Neuronal stem cell (in vitro differentiated cells): ENCODE results near the gene TMTC2.

Experiments used
- DNase-seq: peaks from one replicate; pipeline ENCODE4 v3.0.0-alpha.2; 2013; ENCODE audit warnings: low spot score
- H2AFZ ChIP-seq: one replicate; pipeline ENCODE4 v1.6.1; 2013; ENCODE audit warnings: mild to moderate bottlenecking, low read length, inconsistent platforms
- H2AK5ac ChIP-seq: 2 replicates; pipeline ENCODE4 v1.6.1; 2013; ENCODE audit warnings: low read depth, mild to moderate bottlenecking, inconsistent platforms, low read length, moderate library complexity, mixed read lengths
- H2BK120ac ChIP-seq: 2 replicates; pipeline ENCODE4 v1.6.1; 2013; ENCODE audit warnings: low read depth, mild to moderate bottlenecking, inconsistent platforms, low read length, moderate library complexity, mixed read lengths
- H2BK12ac ChIP-seq: one replicate; pipeline ENCODE4 v1.6.1; 2013; ENCODE audit warnings: low read length, inconsistent platforms
- H2BK15ac ChIP-seq: 2 replicates; pipeline ENCODE4 v1.6.1; 2013; ENCODE audit warnings: mild to moderate bottlenecking, low read length, inconsistent platforms, mixed read lengths
- H2BK5ac ChIP-seq: one replicate; pipeline ENCODE4 v1.6.1; 2013; ENCODE audit warnings: inconsistent platforms, mild to moderate bottlenecking, low read length, moderate library complexity
- H3K14ac ChIP-seq: one replicate; pipeline ENCODE4 v1.6.1; 2013; ENCODE audit warnings: low read length, inconsistent platforms
- H3K18ac ChIP-seq: 2 replicates; pipeline ENCODE4 v1.6.1; 2013; ENCODE audit warnings: low read length, inconsistent platforms
- H3K23ac ChIP-seq: 2 replicates; pipeline ENCODE4 v1.6.1; 2013; ENCODE audit warnings: low read depth, mild to moderate bottlenecking, mixed read lengths, low read length, inconsistent platforms; ENCODE audit not compliant: poor library complexity
- H3K27ac ChIP-seq: replicated peaks from 3 replicates; pipeline ENCODE4 v1.5.1; 2013; ENCODE audit warnings: low read length, inconsistent platforms
- H3K27me3 ChIP-seq, 3 experiments: 2 replicates each; pipeline ENCODE4 v1.6.1; 2013; ENCODE audit warnings: low read length in 3 of 3, mild to moderate bottlenecking in 2 of 3, inconsistent platforms in 1 of 3, low read depth in 1 of 3, mixed read lengths in 1 of 3, moderate library complexity in 1 of 3; ENCODE audit not compliant: control insufficient read depth in 3 of 3, insufficient read depth in 3 of 3
- H3K36me3 ChIP-seq, 2 donors: replicated peaks in 1 of 2; 2 replicates each; pipeline ENCODE4 v1.6.1; 2013; ENCODE audit warnings: low read length in 2 of 2; ENCODE audit not compliant: control insufficient read depth in 2 of 2, insufficient read depth in 2 of 2
- H3K4ac ChIP-seq: 2 replicates; pipeline ENCODE4 v1.6.1; 2013; ENCODE audit warnings: inconsistent platforms, mild to moderate bottlenecking, low read length, moderate library complexity
- H3K4me1 ChIP-seq, 2 donors: 1 replicate in 1 of 2; 2 replicates in 1 of 2; pipeline ENCODE4 v1.6.1; 2013; ENCODE audit warnings: low read length in 2 of 2, low read depth in 1 of 2; ENCODE audit not compliant: control insufficient read depth in 2 of 2, insufficient read depth in 1 of 2
- H3K4me2 ChIP-seq: one replicate; pipeline ENCODE4 v1.6.1; 2013; ENCODE audit warnings: mild to moderate bottlenecking, low read length, inconsistent platforms; ENCODE audit not compliant: insufficient read depth, poor library complexity, severe bottlenecking
- H3K4me3 ChIP-seq, 2 donors: 2 replicates each; pipeline ENCODE4 v1.5.1; 2013; ENCODE audit warnings: low read length in 2 of 2, mild to moderate bottlenecking in 2 of 2, inconsistent platforms in 1 of 2, moderate library complexity in 1 of 2
- H3K79me1 ChIP-seq: one replicate; pipeline ENCODE4 v1.6.1; 2013; ENCODE audit warnings: low read depth, mild to moderate bottlenecking, inconsistent platforms, low read length, moderate library complexity
- H3K9ac ChIP-seq: one replicate; pipeline ENCODE4 v1.6.1; 2013; ENCODE audit warnings: mild to moderate bottlenecking, low read depth, low read length, inconsistent platforms; ENCODE audit not compliant: poor library complexity
- H3K9me3 ChIP-seq, 2 donors: replicated peaks in 1 of 2; 2 replicates each; pipeline versions ENCODE3 to v1.6.1; 2013; ENCODE audit warnings: low read length in 2 of 2, mild to moderate bottlenecking in 2 of 2, inconsistent platforms in 1 of 2, low read depth in 1 of 2, mixed read lengths in 1 of 2, moderate library complexity in 1 of 2; ENCODE audit not compliant: control insufficient read depth in 2 of 2, insufficient read depth in 1 of 2
- H4K8ac ChIP-seq: one replicate; pipeline ENCODE4 v1.6.1; 2013; ENCODE audit warnings: low read depth, mild to moderate bottlenecking, inconsistent platforms, low read length, moderate library complexity
- H4K91ac ChIP-seq: one replicate; pipeline ENCODE4 v1.6.1; 2013; ENCODE audit warnings: low read length, low read depth, mild to moderate bottlenecking, inconsistent platforms; ENCODE audit not compliant: poor library complexity
- WGBS, 2 donors: extraction: QIAGEN DNeasy Blood & Tissue Kit; methylation state at CpG; one replicate each; pipeline ENCODE4 v1.1.7; 2013; ENCODE audit warnings: missing lambda C conversion rate in 2 of 2, mixed read lengths in 1 of 2; ENCODE audit not compliant: insufficient read length in 2 of 2, insufficient replicate concordance in 1 of 2; ENCODE audit errors: extremely low coverage in 2 of 2; 5-methylcytosine and 5-hydroxymethylcytosine counted together

The TMTC2 gene

GRCh38 chr12:83122623-83122934, 435.9 kb downstream of the TMTC2 start:
- H2BK5ac ChIP-seq = no peak overlapping the region
- no peak overlapping the region for H3K23ac ChIP-seq
- no peak overlapping the region for H3K4me3 ChIP-seq
- no peak overlapping the region for H3K4ac ChIP-seq
- H2BK120ac ChIP-seq = no peak overlapping the region
- no peak for DNase-seq
- H3K9me3 ChIP-seq = peaks cover 0 to 21% of the 10 kb centered on the region in 2 donors
- no peak overlapping the region for H3K9ac ChIP-seq
- no peak overlapping the region for H4K91ac ChIP-seq
- WGBS, 2 donors = no CpG with 5 or more reads among the region's 3 CpGs
- H3K4me2 ChIP-seq = no peak overlapping the region
- no peak overlapping the region for H3K27ac ChIP-seq
- H3K14ac ChIP-seq = no peak overlapping the region
- no peak overlapping the region for H3K18ac ChIP-seq
- peaks cover 5% of the 10 kb centered on the region for H3K79me1 ChIP-seq
- no peak overlapping the region for H2AK5ac ChIP-seq
- H2BK15ac ChIP-seq = no peak overlapping the region
- no peak overlapping the region for H2AFZ ChIP-seq
- H3K27me3 ChIP-seq = no peaks in the 10 kb centered on the region
- no peaks in the 10 kb centered on the region for H3K36me3 ChIP-seq
- no peak overlapping the region for H2BK12ac ChIP-seq
- peaks cover 0 to 7% of the 10 kb centered on the region in 2 donors for H3K4me1 ChIP-seq
- H4K8ac ChIP-seq = no peak overlapping the region

GRCh38 chr12:83123039-83123438, 436.3 kb downstream of the TMTC2 start:
- H3K27ac ChIP-seq = no peak overlapping the region
- H4K8ac ChIP-seq = no peak overlapping the region
- H2BK5ac ChIP-seq = no peak overlapping the region
- H2BK15ac ChIP-seq = no peak overlapping the region
- H3K36me3 ChIP-seq = no peaks in the 10 kb centered on the region
- H3K23ac ChIP-seq = no peak overlapping the region
- H2AFZ ChIP-seq = no peak overlapping the region
- H3K4me3 ChIP-seq = no peak overlapping the region
- H3K9me3 ChIP-seq = peaks cover 0 to 19% of the 10 kb centered on the region in 2 donors
- H3K27me3 ChIP-seq = no peaks in the 10 kb centered on the region
- H3K79me1 ChIP-seq = peaks cover 5% of the 10 kb centered on the region
- no peak overlapping the region for H2BK120ac ChIP-seq
- H3K14ac ChIP-seq = no peak overlapping the region
- no CpG with 5 or more reads among the region's 2 CpGs for WGBS, 2 donors
- H4K91ac ChIP-seq = no peak overlapping the region
- DNase-seq = no peak
- H2BK12ac ChIP-seq = no peak overlapping the region
- H3K4me1 ChIP-seq = peaks cover 0 to 8% of the 10 kb centered on the region in 2 donors
- no peak overlapping the region for H3K4me2 ChIP-seq
- H3K18ac ChIP-seq = no peak overlapping the region
- no peak overlapping the region for H3K4ac ChIP-seq
- no peak overlapping the region for H3K9ac ChIP-seq
- H2AK5ac ChIP-seq = no peak overlapping the region

GRCh38 chr12:83128540-83128939, 441.8 kb downstream of the TMTC2 start:
- Histone ChIP-seq H3K14ac (no peak overlapping the region), H3K4me2 (no peak overlapping the region), H4K8ac (no peak overlapping the region), H2BK15ac (no peak overlapping the region), H3K18ac (no peak overlapping the region), H3K4ac (no peak overlapping the region), H2BK12ac (no peak overlapping the region), H4K91ac (no peak overlapping the region), H3K4me1 (peaks cover 9 to 24% of the 10 kb centered on the region in 2 donors), H2AK5ac (no peak overlapping the region), H3K9me3 (peaks cover 0 to 6% of the 10 kb centered on the region in 2 donors), H3K36me3 (no peaks in the 10 kb centered on the region), H3K4me3 (no peak overlapping the region), H3K27ac (no peak overlapping the region), H3K23ac (no peak overlapping the region), H2BK5ac (no peak overlapping the region), H3K27me3 (no peaks in the 10 kb centered on the region), H3K9ac (no peak overlapping the region), H3K79me1 (no peaks in the 10 kb centered on the region), H2AFZ (no peak overlapping the region), H2BK120ac (no peak overlapping the region)
- DNase-seq = no peak

- no peak overlapping the region for H2AK5ac ChIP-seq
- H3K14ac ChIP-seq = no peak overlapping the region
- H2BK5ac ChIP-seq = no peak overlapping the region
- peaks cover 0 to 4% of the 10 kb centered on the region in 2 donors for H3K9me3 ChIP-seq
- H3K4ac ChIP-seq = no peak overlapping the region
- H3K27ac ChIP-seq = no peak overlapping the region
- no peak overlapping the region for H3K18ac ChIP-seq
- no peaks in the 10 kb centered on the region for H3K27me3 ChIP-seq
- no peak overlapping the region for H4K91ac ChIP-seq
- H3K4me1 ChIP-seq = peaks cover 9 to 28% of the 10 kb centered on the region in 2 donors
- no CpG with 5 or more reads among the region's 2 CpGs for WGBS, 2 donors
- H3K9ac ChIP-seq = no peak overlapping the region
- H2BK15ac ChIP-seq = no peak overlapping the region
- H3K79me1 ChIP-seq = no peaks in the 10 kb centered on the region
- no peaks in the 10 kb centered on the region for H3K36me3 ChIP-seq
- DNase-seq = no peak
- no peak overlapping the region for H2BK12ac ChIP-seq
- H4K8ac ChIP-seq = no peak overlapping the region
- H3K4me3 ChIP-seq = no peak overlapping the region
- no peak overlapping the region for H2AFZ ChIP-seq
- H3K4me2 ChIP-seq = no peak overlapping the region
- H3K23ac ChIP-seq = no peak overlapping the region
- H2BK120ac ChIP-seq = no peak overlapping the region
Observed at GRCh38 chr12:83130178-83130577, 443.5 kb downstream of the TMTC2 start.
